HEK293 (cell line): ENCODE data around the gene UQCC2.

Experiments used
- MYNN ChIP-seq: fragments of 450-650 bp; formaldehyde crosslinking; IDR thresholded peaks from 2 replicates; pipeline ENCODE4 v1.5.1; 2016; ENCODE audit warnings: missing biosample characterization, missing genetic modification characterization, borderline replicate concordance
- ZNF221 ChIP-seq: fragments of 450-650 bp; formaldehyde crosslinking; IDR thresholded peaks from 2 replicates; pipeline ENCODE4 v1.5.1; 2017; ENCODE audit warnings: missing biosample characterization, missing genetic modification characterization, borderline replicate concordance
- ZNF274 ChIP-seq, 2 experiments: fragments of 200-500 bp in 1 of 2; fragments of 450-650 bp in 1 of 2; sonication (Bioruptor generic) in 1 of 2; formaldehyde crosslinking in 1 of 2; IDR thresholded peaks; 2 replicates each; pipeline versions ENCODE4 v1.5.1 to v1.6.1; 2014 to 2016; ENCODE audit warnings: borderline replicate concordance in 1 of 2, inconsistent platforms in 1 of 2, low read length in 1 of 2, missing biosample characterization in 1 of 2, missing genetic modification characterization in 1 of 2
- ZNF747 ChIP-seq: fragments of 450-650 bp; formaldehyde crosslinking; IDR thresholded peaks from 2 replicates; pipeline ENCODE4 v1.5.1; 2016; ENCODE audit warnings: missing biosample characterization, missing genetic modification characterization
- ZNF76 ChIP-seq: fragments of 450-650 bp; formaldehyde crosslinking; IDR thresholded peaks from 2 replicates; pipeline ENCODE4; 2016; ENCODE audit warnings: low read depth, missing biosample characterization, missing genetic modification characterization, borderline replicate concordance
- ZNF792 ChIP-seq: fragments of 450-650 bp; formaldehyde crosslinking; IDR thresholded peaks from 2 replicates; pipeline ENCODE4 v1.5.1; 2016; ENCODE audit warnings: missing biosample characterization, missing genetic modification characterization
- ZSCAN16 ChIP-seq: fragments of 450-650 bp; formaldehyde crosslinking; IDR thresholded peaks from 2 replicates; pipeline ENCODE4 v1.5.1; 2016; ENCODE audit warnings: missing biosample characterization, missing genetic modification characterization
- TF ChIP-seq, protein P1 (sequence below): fragments of 450-650 bp; formaldehyde crosslinking; IDR thresholded peaks from 2 replicates; pipeline ENCODE4 v1.5.1; 2016; ENCODE audit warnings: missing biosample characterization, missing genetic modification characterization
- TF ChIP-seq, protein P2 (sequence below): fragments of 450-650 bp; formaldehyde crosslinking; IDR thresholded peaks from 2 replicates; pipeline ENCODE4 v1.5.1; 2017; ENCODE audit warnings: missing biosample characterization, missing genetic modification characterization

DNA sequence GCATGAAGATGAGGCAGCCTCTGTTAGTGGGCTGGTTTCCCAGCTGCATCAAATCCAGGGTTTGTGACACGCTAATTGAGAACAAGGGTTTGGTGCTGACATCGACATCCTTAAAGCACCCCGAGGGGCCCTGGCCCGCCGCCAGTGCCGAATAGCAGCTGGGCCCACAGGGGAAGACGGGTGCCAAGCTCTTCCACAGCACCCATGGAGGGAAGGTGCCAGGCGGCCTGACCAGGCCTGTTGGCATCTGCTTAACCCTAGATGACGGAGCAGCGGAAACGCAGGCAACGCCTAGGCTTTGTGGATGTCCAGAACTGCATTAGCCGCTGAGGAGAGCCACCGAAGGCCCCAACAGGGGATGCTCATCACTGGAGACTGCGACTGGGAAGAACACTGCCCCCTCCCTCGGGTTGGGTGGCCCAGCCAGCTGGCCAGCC lies 16.0 kb downstream of the UQCC2 start:
- TF ChIP-seq, protein P1, sequence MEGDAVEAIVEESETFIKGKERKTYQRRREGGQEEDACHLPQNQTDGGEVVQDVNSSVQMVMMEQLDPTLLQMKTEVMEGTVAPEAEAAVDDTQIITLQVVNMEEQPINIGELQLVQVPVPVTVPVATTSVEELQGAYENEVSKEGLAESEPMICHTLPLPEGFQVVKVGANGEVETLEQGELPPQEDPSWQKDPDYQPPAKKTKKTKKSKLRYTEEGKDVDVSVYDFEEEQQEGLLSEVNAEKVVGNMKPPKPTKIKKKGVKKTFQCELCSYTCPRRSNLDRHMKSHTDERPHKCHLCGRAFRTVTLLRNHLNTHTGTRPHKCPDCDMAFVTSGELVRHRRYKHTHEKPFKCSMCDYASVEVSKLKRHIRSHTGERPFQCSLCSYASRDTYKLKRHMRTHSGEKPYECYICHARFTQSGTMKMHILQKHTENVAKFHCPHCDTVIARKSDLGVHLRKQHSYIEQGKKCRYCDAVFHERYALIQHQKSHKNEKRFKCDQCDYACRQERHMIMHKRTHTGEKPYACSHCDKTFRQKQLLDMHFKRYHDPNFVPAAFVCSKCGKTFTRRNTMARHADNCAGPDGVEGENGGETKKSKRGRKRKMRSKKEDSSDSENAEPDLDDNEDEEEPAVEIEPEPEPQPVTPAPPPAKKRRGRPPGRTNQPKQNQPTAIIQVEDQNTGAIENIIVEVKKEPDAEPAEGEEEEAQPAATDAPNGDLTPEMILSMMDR (tag by site-specific recombination), result no peak
- TF ChIP-seq ZNF221, result no peak
- TF ChIP-seq ZNF274 (IDR thresholded peaks at IDR 0.05; ENCODE audit: low read length), result no peak
- TF ChIP-seq ZNF274 (tag by site-specific recombination; IDR thresholded peaks at IDR 0.05; ENCODE audit: borderline replicate concordance), result no peak
- TF ChIP-seq ZNF76 (tag by site-specific recombination), result no peak
- TF ChIP-seq MYNN (tag by site-specific recombination), result no peak
- TF ChIP-seq, protein P2, sequence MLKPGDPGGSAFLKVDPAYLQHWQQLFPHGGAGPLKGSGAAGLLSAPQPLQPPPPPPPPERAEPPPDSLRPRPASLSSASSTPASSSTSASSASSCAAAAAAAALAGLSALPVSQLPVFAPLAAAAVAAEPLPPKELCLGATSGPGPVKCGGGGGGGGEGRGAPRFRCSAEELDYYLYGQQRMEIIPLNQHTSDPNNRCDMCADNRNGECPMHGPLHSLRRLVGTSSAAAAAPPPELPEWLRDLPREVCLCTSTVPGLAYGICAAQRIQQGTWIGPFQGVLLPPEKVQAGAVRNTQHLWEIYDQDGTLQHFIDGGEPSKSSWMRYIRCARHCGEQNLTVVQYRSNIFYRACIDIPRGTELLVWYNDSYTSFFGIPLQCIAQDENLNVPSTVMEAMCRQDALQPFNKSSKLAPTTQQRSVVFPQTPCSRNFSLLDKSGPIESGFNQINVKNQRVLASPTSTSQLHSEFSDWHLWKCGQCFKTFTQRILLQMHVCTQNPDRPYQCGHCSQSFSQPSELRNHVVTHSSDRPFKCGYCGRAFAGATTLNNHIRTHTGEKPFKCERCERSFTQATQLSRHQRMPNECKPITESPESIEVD (tag by site-specific recombination), result no peak
- no peak for TF ChIP-seq ZSCAN16 (tag by site-specific recombination)
- no peak for TF ChIP-seq ZNF792 (tag by site-specific recombination)
- no peak for TF ChIP-seq ZNF747
